Activated CD4-positive, alpha-beta T cell treated with anti-CD3 and anti-CD28 coated beads for 4 hours (primary cell): ENCODE measurements around the gene CFAP53.
A peak's percentile ranks its signal among the peaks of the same experiment; 100 is the strongest.
"Not testable (repeated sequence)": the region's sequence is repeated elsewhere in the genome, so short reads cannot be mapped to it uniquely, and the experiment has no call there.

Experiments
- DNase-seq, 2 donors: peaks; one replicate each; pipeline ENCODE4 v3.0.0-alpha.2; 2020

The CFAP53 gene, protein sequence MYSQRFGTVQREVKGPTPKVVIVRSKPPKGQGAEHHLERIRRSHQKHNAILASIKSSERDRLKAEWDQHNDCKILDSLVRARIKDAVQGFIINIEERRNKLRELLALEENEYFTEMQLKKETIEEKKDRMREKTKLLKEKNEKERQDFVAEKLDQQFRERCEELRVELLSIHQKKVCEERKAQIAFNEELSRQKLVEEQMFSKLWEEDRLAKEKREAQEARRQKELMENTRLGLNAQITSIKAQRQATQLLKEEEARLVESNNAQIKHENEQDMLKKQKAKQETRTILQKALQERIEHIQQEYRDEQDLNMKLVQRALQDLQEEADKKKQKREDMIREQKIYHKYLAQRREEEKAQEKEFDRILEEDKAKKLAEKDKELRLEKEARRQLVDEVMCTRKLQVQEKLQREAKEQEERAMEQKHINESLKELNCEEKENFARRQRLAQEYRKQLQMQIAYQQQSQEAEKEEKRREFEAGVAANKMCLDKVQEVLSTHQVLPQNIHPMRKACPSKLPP

GRCh38 chr18:50266248-50266704 lies at the start of gene CFAP53:
Gene CFAP53, minus strand, starts transcription at chr18:50266495. Its CDS starts 91 bp downstream, at chr18:50266404.
- DNase-seq, result peak; percentile 72 to 76

- DNase-seq, result no peak
Observed at GRCh38 chr18:50315100-50315871, 49.0 kb upstream of the CFAP53 start.

DNA sequence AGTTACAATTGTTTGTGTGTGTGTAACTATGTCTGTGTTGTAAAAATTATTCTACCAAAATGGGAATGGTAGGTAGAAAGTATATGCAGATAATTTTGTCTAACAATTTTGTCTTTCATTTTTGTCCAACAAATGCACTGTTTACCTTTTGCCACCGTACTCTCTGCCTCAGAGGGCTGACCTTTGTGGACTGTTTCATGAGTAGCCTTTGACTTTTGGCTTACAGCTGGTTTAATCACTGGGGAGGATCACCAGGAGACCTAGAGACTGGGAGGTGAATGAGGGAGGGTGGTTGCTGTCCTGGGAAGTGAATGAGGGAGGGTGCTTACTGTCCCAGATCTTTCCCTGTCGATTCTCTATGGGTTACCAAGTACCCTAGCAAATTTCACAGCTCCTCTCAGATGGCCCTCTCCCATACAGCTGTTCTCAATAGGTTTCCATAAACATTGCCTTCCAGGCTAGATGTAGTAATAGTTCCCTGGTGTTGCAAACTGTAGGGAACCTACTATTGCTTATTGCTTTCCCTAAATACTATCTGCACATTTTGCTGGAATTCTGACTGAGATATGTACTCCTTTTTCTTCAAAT lies 47.7 kb upstream of the CFAP53 start:
- DNase-seq, result no peak

GRCh38 chr18:50313031-50313607 lies 46.8 kb upstream of the CFAP53 start:
- no peak for DNase-seq

GRCh38 chr18:50312296-50313030 lies 46.2 kb upstream of the CFAP53 start:
- DNase-seq, result no peak

DNA sequence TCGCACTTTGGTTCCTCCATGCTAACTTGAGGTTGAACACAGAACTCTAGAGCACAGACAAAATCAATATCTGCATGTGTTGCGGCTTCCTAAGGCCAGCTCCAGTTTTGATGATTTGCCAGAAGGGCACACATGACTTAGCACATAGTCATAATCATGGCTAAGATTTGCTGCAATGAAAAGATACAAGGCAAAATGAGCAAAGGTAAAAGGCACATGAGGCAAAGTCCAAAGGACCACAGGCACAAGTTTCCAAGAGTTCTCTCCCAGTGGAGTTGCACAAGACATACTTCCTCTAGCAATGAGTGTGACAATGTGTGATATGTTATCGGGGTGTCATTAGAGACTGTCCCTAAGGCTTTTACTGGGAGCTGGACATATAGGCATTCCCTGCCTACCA lies 45.4 kb upstream of the CFAP53 start:
- DNase-seq, result no peak

DNA sequence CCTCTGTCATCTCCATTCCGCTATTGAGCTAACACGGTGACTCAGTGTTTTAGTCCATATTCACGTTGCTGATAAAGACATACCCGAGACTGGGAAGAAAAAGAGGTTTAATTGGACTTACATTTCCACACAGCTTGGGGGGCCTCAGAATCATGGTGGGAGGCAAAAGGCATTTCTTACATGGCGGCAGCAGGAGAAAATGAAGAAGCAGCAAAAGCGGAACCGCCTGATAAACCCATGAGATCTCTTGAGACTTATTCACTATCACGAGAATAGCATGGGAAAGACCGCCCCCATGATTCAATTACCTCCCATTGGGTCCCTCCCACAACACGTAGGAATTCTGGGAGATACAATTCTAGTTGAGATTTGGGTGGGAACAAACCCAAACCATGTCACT lies 43.8 kb upstream of the CFAP53 start:
- DNase-seq, result no peak

DNA sequence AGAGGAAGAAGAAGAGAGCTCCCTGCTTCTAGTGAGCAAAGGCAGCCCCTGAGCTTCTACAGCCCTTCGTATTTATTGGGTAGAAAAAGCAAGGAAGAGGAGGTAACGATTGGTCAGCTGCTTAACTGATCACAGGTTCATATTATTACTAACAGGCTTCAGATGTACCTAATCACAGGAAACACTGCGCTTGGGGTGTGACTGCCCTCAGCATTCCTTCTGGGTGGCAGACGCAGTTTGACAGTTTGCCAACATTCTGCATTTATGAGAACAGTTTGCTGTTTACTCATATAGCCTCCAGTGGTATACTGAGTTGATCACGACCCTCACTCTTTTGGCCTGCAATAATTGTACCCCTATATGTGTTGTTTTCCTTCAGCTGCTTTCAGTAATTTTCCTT lies 42.6 kb upstream of the CFAP53 start:
- DNase-seq, result not testable (repeated sequence)

- DNase-seq, result peak; percentile 90 to 91
Observed at GRCh38 chr18:50307738-50308470, 41.6 kb upstream of the CFAP53 start.

DNA sequence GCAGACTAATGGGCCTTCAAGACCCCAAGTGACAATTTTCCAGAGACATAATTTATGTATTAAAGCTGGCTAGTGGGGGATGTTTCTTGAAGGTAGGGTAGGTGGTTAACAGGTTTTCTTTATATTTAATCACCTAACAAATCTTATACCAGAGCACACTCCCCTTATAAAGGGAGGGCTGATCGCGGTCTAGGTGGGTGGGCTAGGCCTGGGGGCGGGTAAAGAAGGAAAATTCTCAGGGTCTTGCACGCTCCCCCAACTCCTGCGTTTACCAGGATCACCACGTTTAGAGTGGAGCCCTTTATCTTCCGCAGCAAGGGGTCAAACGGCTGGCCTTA lies 41.1 kb upstream of the CFAP53 start:
- DNase-seq, result no peak

GRCh38 chr18:50306944-50307343 lies 40.6 kb upstream of the CFAP53 start:
- DNase-seq, result no peak

DNA sequence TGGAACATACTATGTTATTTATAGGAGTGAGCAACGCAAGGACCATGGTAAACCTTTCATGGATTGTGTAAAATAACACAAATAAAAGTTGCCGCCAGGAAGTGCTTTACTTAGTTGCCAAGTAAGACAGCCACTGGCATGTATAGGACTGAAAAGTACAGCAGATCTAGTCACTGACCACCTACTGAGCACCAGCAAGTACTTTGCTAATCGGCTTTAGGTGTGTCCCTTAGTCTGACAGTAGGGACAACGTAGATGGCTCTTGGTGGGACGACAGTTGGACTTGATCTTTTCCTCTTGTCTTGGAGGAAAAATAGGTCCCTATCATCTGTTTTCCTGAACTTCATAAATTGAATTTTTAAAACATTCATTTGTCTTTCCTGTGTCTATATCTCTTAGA lies 34.8 kb upstream of the CFAP53 start:
- DNase-seq, result no peak

DNA sequence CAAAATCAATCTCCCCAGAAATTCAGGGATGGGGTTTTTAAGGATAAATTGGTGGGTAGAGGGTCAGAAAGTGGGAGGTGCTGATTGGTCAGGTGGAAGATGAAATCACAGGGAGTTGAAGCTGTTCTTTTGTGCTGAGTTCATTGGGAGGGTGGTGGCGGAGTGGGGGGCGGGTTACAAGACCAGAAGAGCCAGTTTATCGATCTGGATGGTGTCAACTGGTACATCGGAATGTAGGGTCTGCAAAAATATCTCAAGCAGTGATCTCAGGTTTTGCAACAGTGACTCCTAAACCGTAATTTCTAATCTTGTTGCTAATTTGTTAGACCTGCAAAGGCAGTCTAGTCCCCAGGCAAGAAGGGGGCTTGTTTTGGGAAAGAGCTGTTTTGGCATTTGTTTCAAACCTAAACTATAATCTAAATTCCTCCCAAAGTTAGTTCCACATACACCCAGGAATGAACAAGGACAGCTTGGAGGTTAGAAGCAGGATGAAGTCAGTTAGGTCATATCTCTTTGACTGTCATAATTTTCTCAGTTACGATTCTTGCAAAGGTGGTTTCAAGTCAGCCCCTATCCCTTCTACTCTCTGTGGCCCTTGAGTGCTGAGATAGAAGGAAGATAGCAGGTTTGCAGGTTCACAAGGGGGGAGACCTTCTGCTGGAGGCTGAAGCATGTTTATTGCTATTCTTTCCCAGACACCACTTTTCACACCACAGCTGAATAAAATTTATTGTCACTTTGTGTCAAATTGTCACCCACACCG lies 33.5 kb upstream of the CFAP53 start:
- no peak for DNase-seq

DNA sequence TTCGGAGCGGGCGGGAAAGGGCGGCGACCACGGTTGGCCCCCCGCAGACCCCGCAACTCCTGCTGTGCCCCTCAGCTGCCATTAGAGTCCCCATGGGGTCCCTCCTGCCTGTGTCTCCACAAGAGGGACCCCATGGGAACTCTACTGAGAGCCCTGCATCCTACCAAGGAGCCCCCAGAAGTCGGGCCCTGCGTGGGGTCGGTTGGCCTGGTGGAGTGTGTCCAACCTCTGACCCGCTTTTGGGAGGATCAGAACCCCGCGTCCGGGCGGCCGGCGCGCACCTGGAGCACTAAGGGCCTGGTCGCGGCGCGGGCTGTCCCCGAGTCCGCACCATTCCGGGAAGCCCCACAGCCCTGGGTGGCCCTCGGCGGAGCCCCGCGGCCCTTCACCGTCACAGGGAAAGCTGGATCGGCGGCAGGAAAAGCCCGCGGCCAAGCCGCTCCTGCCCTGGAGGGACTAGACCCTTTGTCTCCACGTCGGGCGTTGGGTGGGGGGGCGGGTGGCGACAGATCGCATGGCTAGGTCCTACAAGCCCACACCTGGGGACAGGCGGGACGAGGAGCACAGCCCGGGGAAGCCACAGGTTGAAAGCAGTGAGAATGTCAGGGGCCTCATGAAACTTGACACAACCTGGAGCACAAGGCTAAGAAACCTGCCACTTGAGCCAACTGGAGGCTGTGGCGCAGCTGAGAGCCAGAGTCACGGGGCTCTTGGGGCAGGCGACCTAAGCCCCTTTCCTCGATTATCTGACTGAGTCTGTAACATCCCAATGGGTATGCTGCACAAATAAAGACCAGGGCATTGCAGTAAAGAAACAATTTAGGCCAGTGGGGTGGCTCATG lies 32.4 kb upstream of the CFAP53 start:
- no peak for DNase-seq

DNA sequence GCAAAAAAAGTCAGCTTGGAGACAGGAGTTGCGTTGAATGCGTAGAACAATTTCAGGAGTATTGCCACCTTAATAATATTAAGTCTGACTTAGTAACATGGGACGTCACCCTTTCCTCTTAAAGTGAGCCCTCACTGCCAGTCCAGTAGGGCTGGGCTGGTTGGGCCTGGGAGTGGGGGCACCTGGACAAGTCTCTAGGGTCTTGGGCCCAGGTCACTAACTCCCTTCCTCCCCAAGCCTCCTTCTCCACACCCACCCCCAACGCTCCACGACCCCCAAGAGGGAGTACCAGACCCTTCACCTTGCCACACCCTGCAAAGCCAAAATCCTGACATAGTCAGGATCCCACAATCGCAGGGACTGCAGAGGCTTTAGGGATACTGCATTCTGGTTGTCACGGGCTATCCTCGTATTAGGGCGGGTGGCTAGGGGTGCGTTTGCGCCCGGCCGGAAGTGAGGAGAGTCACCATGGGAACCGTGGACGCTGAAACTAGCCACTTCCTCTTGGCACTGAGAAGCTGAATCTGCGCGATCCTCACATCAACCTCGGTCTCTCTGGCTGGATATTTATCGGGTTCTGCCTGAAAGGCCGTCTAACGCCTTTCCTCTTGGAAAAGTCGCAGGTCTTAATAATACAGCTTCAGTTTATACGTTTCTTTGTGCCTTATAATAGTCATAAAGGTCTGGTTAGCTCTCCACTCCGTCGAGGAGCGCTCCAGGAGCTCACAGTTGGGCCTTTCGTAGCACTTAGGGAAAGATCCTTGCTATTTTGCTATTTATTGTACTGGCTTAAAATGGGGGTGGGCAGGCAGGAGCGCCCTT lies 31.5 kb upstream of the CFAP53 start:
- peak; percentile 40 to 48 for DNase-seq

DNA sequence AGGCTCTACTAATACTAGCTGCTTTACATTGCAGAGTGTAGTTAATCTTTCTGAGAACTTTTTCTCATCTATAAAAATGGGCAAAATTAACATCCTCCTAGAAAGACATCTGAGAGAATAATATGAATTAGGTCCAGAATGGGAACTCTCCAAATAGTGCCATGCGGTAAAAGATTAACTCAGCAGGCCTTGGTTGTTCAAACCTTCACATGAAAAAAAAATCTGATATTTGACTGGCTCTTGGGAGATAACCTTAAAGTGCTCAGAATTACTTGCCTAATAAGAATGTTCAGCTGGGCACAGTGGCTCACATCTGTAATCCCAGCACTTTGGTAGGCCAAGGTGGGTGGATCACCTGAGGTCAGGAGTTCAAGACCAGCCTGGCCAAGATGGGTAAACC lies 26.7 kb upstream of the CFAP53 start:
- no peak for DNase-seq

- DNase-seq, result no peak
Observed at GRCh38 chr18:50289108-50289443, 22.8 kb upstream of the CFAP53 start.

DNA sequence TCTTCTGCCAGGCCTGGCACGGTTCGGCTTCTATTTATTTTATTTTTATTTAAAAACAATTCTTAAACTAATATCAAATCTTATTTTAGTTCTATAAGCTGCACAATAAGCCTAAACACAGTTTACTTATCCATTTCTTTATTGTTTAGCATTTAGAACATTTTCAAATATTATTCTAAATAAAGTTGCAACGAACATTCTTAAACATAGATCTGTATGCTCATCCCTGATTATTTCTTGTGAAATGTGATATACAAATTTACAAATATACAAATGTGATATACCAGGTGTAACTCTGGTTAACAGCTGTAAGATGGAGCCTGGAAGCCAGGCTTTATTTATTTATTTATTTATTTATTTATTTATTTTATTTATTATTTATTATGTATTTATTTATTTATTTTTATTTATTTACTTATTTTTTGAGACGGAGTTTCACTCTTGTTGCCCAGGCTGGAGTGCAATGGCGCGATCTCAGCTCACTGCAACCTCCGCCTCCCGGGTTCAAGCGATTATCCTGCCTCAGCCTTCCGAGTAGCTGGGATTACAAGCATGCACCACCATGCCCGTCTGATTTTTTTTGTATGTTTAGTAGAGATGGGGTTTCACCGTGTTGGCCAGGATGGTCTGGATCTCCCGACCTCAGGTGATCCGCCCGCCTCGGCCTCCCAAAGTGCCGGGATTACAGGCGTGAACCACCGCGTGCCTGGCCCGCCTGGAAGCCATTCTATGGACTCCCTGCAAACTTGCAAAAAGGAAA lies 22.2 kb upstream of the CFAP53 start:
- not testable (repeated sequence) for DNase-seq
